Activated CD8-positive, alpha-beta memory T cell treated with anti-CD3 and anti-CD28 coated beads for 1 hour (primary cell): ENCODE results near the gene CCDC167.
"Not testable (repeated sequence)": the region's sequence is repeated elsewhere in the genome, so short reads cannot be mapped to it uniquely, and the experiment has no call there.

Experiments used
- DNase-seq, 2 donors: peaks; one replicate each; pipeline ENCODE4 v3.0.0-alpha.2; 2020; ENCODE audit warnings: low read depth in 1 of 2; ENCODE audit errors: extremely low read depth in 1 of 2

The CCDC167 gene

GRCh38 chr6:37477656-37478435 lies 21.8 kb downstream of the CCDC167 start:
- no peak for DNase-seq

- no peak for DNase-seq
Observed at GRCh38 chr6:37477191-37477590, 22.5 kb downstream of the CCDC167 start.

GRCh38 chr6:37474316-37474715 lies 25.4 kb downstream of the CCDC167 start:
- no peak for DNase-seq

- DNase-seq: no peak
Observed at GRCh38 chr6:37473364-37474095, 26.2 kb downstream of the CCDC167 start.

- DNase-seq: no peak
Observed at GRCh38 chr6:37467718-37468117, 32.0 kb downstream of the CCDC167 start.

- DNase-seq: no peak
Observed at GRCh38 chr6:37463110-37463509, 36.6 kb downstream of the CCDC167 start.

- DNase-seq: no peak
Observed at GRCh38 chr6:37460805-37461204, 38.9 kb downstream of the CCDC167 start.

- DNase-seq: no peak
Observed at GRCh38 chr6:37459981-37460800, 39.5 kb downstream of the CCDC167 start.

- no peak for DNase-seq
Observed at GRCh38 chr6:37456816-37457560, 42.7 kb downstream of the CCDC167 start.

GRCh38 chr6:37456126-37456525 lies 43.6 kb downstream of the CCDC167 start:
- DNase-seq: no peak

- no peak for DNase-seq
Observed at GRCh38 chr6:37454420-37455140, 45.1 kb downstream of the CCDC167 start.

- DNase-seq: no peak
Observed at GRCh38 chr6:37452522-37452921, 47.2 kb downstream of the CCDC167 start.

- no peak for DNase-seq
Observed at GRCh38 chr6:37451441-37452193, 48.1 kb downstream of the CCDC167 start.

- no peak for DNase-seq
Observed at GRCh38 chr6:37449984-37450383, 49.7 kb downstream of the CCDC167 start.

- DNase-seq: not testable (repeated sequence)
Observed at GRCh38 chr6:37443216-37443542, 56.5 kb downstream of the CCDC167 start.

- no peak for DNase-seq
Observed at GRCh38 chr6:37442416-37443215, 57.1 kb downstream of the CCDC167 start.

- DNase-seq: no peak
Observed at GRCh38 chr6:37441651-37442050, 58.0 kb downstream of the CCDC167 start.

- no peak for DNase-seq
Observed at GRCh38 chr6:37438930-37439329, 60.8 kb downstream of the CCDC167 start.

GRCh38 chr6:37435816-37436215 lies 63.9 kb downstream of the CCDC167 start:
- no peak for DNase-seq
